ENCODE data around the gene GPR183. TPM values are rescaled to one million over a fixed set of nuclear protein-coding genes. Genes with fewer than 3 reads are reported as not detected.
"Not testable (repeated sequence)": the region's sequence is repeated elsewhere in the genome, so short reads cannot be mapped to it uniquely, and the experiment has no call there.

The GPR183 gene
- total RNA-seq, 1 donor from 2014 or later: not detected

GRCh38 chr13:99269627-99270241 lies 37.5 kb downstream of the GPR183 start:
- DNase-seq (ENCODE audit: low read depth): peak; percentile 73

- DNase-seq (ENCODE audit: low read depth): no peak
Observed at GRCh38 chr13:99268822-99269221, 38.4 kb downstream of the GPR183 start.

GRCh38 chr13:99267927-99268326 lies 39.3 kb downstream of the GPR183 start:
- no peak for DNase-seq (ENCODE audit: low read depth)

- DNase-seq (ENCODE audit: low read depth): no peak
Observed at GRCh38 chr13:99266827-99267226, 40.4 kb downstream of the GPR183 start.

- DNase-seq (ENCODE audit: low read depth): peak; percentile 56
Observed at GRCh38 chr13:99265821-99266426, 41.3 kb downstream of the GPR183 start.

- no peak for DNase-seq (ENCODE audit: low read depth)
Observed at GRCh38 chr13:99265162-99265800, 41.9 kb downstream of the GPR183 start.

- DNase-seq (ENCODE audit: low read depth): no peak
Observed at GRCh38 chr13:99264051-99264450, 43.1 kb downstream of the GPR183 start.

- no peak for DNase-seq (ENCODE audit: low read depth)
Observed at GRCh38 chr13:99263126-99263785, 43.9 kb downstream of the GPR183 start.

GRCh38 chr13:99261059-99261458 lies 46.1 kb downstream of the GPR183 start:
- DNase-seq (ENCODE audit: low read depth): no peak

GRCh38 chr13:99260216-99260615 lies 47.0 kb downstream of the GPR183 start:
- DNase-seq (ENCODE audit: low read depth): peak; percentile 25

GRCh38 chr13:99258946-99259345 lies 48.3 kb downstream of the GPR183 start:
- DNase-seq (ENCODE audit: low read depth): no peak

GRCh38 chr13:99258210-99258860 lies 48.9 kb downstream of the GPR183 start, which contains the start of gene GPR18:
Gene GPR18, minus strand, starts transcription at chr13:99258379. Its CDS starts 2,507 bp downstream, at chr13:99255872.
- DNase-seq (ENCODE audit: low read depth): no peak

GRCh38 chr13:99257291-99257690 lies 49.9 kb downstream of the GPR183 start:
- no peak for DNase-seq (ENCODE audit: low read depth)

GRCh38 chr13:99256709-99257108 lies 50.5 kb downstream of the GPR183 start:
- DNase-seq (ENCODE audit: low read depth): peak; percentile 57

- no peak for DNase-seq (ENCODE audit: low read depth)
Observed at GRCh38 chr13:99256283-99256682, 50.9 kb downstream of the GPR183 start.

GRCh38 chr13:99255271-99255670 lies 51.9 kb downstream of the GPR183 start:
- no peak for DNase-seq (ENCODE audit: low read depth)

GRCh38 chr13:99254830-99255229 lies 52.4 kb downstream of the GPR183 start:
- no peak for DNase-seq (ENCODE audit: low read depth)

GRCh38 chr13:99251921-99252320 lies 55.3 kb downstream of the GPR183 start:
- no peak for DNase-seq (ENCODE audit: low read depth)

- no peak for DNase-seq (ENCODE audit: low read depth)
Observed at GRCh38 chr13:99250982-99251825, 56.0 kb downstream of the GPR183 start.

GRCh38 chr13:99249606-99250005 lies 57.6 kb downstream of the GPR183 start:
- not testable (repeated sequence) for DNase-seq (ENCODE audit: low read depth)

GRCh38 chr13:99249178-99249577 lies 58.0 kb downstream of the GPR183 start:
- DNase-seq (ENCODE audit: low read depth): not testable (repeated sequence)

Measured in renal cortical epithelial cell (primary cell).